ENCODE results near the gene LRRC25.
"Not testable (repeated sequence)": the region's sequence is repeated elsewhere in the genome, so short reads cannot be mapped to it uniquely, and the experiment has no call there.

LRRC25 gene

GRCh38 chr19:18380843-18381242 is 16.6 kb downstream of the LRRC25 start:
- DNase-seq (ENCODE audit: low read depth in 2 of 2), result no peak

DNA sequence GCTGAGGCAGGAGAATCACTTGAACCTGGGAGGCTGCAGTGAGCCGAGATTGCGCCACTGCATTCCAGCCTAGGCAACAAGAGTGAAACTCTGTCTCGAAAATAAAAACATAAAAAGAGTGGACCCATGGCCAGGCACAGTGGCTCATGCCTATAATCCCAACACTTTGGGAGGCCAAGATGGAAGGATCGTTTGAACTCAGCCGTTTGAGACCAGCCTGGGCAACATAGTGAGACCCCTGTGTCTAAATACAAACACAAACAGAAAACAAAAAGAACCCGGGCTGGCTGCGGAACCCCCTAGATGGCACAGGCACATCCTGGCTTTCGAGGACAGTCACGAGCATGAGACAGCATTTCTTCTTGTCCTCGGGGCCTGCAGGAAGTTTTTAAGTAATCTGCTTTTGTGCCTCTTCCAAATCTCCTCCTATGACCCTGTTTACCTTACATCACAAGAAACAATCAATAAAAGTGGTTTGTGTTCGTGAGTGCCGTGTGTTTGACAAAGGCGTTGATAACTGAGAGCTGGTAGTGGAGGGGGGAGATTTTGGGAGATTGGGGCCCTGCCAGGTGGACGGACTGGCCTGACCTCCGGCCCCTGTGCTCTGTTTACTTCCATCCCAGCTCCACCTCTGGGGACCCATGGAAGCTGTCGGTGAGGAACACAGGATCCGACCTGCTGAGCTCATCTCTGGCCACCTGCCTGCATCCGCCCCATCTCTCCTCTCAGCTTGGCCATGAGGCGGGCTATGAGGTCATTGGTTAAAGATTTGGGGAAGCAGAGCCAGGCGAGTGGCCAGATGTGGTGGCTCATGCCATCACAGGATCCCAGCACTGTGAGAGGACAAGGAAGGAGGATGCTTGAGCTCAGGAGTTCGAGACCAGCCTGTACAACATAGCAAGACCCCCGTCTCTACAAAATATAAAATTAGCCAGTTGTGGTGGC is 17.3 kb downstream of the LRRC25 start:
- no peak for DNase-seq (ENCODE audit: low read depth in 2 of 2)

- no peak for DNase-seq (ENCODE audit: low read depth in 2 of 2)
Measured at GRCh38 chr19:18377026-18377425, 20.4 kb downstream of the LRRC25 start.

GRCh38 chr19:18373892-18374629 is 23.4 kb downstream of the LRRC25 start:
- DNase-seq (ENCODE audit: low read depth in 2 of 2), result peak in 1 of 2 donors; percentile 44

GRCh38 chr19:18373407-18373891 is 24.0 kb downstream of the LRRC25 start:
- no peak for DNase-seq (ENCODE audit: low read depth in 2 of 2)

GRCh38 chr19:18368504-18369222 is 28.8 kb downstream of the LRRC25 start:
- no peak for DNase-seq (ENCODE audit: low read depth in 2 of 2)

GRCh38 chr19:18366021-18366435 is 31.4 kb downstream of the LRRC25 start:
- DNase-seq (ENCODE audit: low read depth in 2 of 2), result no peak

GRCh38 chr19:18364826-18365528 is 32.4 kb downstream of the LRRC25 start:
- DNase-seq (ENCODE audit: low read depth in 2 of 2), result no peak

DNA sequence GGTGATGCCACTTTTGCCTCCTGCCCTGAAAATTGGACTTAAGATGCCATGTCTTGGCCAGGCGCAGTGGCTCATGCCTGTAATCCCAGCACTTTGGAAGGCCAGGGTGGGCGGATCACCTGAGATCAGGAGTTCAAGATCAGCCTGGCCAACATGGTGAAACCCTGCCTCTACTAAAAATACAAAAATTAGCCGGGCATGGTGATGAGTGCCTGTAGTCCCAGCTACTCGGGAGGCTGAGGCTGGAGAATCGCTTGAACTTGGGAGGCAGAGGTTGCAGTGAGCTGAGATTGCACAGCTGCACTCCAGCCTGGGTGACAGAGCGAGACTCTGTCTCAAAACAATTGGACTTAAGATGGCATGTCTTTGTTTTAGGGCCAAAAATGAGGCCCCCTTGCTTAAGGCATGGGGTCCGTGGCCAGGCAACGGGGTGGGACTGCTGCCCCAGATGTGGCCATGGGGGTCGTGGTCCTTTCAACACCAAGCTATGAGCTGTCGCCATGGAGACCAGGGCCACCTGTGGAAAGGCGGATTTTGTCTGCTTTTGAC is 33.1 kb downstream of the LRRC25 start:
- DNase-seq (ENCODE audit: low read depth in 2 of 2), result not testable (repeated sequence)

- no peak for DNase-seq (ENCODE audit: low read depth in 2 of 2)
Measured at GRCh38 chr19:18363787-18364186, 33.6 kb downstream of the LRRC25 start.

DNA sequence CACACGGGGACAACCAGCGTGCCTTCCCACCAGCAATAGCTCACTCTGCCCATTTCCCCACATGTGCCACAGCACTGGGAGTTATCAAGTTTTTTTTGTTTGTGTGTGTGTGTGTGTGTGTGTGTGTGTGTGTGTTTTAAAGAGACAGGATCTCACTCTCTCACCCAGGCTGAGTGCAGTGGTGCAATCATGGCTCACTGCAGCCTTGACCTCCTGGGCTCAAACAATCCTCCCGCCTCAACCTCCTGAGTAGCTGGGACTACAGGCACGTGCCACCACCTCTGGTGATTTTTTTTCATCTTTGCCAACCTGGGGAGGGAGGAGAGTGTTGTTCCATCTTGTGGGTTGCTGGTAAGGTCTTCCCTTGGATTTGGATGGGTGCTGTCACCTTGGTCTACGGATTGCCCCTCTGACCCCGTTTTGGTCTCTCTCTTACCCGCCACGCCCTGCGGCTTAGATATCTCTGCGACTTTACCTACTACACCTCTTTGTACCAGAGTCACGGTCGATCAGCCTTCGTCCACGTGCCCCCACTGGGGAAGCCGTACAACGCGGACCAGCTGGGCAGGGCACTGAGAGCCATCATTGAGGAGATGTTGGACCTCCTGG is 34.4 kb downstream of the LRRC25 start:
- no peak for DNase-seq (ENCODE audit: low read depth in 2 of 2)

DNA sequence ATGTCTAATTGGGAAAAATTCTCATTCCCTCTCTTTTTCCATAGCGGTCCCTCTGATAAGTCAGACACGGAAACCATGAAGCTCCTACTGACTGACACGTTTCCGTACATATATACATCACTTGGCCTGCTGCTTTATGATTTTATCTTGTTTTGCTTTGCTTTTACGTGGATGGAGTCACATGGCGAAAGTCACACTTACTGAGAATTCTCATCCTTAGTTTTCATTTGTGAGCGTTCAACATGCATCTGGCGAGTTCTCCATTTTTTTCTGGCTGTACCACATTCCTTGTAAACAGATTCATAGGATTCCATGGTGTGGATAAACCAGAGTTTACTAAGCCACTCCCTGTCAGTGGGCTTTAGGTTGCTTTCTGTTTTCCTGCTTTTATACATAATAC is 35.8 kb downstream of the LRRC25 start:
- DNase-seq (ENCODE audit: low read depth in 2 of 2), result no peak

GRCh38 chr19:18357041-18357440 is 40.4 kb downstream of the LRRC25 start:
- no peak for DNase-seq (ENCODE audit: low read depth in 2 of 2)

DNA sequence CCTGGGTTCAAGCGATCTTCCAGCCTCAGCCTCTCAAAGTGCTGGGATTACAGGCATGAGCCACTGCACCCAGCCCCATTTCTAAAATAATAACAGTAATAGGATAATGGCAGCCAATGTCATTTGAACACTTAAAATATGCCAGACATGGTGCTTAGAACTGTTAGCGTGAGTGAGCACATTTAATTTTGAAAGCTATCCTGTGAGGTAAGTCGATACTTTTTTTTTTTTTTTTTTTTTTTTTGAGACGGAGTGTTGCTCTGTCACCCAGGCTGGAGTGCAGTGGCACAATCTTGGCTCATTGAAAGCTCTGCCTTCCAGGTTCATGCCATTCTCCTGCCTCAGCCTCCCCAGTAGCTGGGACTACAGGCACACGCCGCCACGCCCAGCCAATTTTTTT is 42.7 kb downstream of the LRRC25 start:
- not testable (repeated sequence) for DNase-seq (ENCODE audit: low read depth in 2 of 2)

GRCh38 chr19:18353378-18354005 is 43.9 kb downstream of the LRRC25 start:
- no peak for DNase-seq (ENCODE audit: low read depth in 2 of 2)

DNA sequence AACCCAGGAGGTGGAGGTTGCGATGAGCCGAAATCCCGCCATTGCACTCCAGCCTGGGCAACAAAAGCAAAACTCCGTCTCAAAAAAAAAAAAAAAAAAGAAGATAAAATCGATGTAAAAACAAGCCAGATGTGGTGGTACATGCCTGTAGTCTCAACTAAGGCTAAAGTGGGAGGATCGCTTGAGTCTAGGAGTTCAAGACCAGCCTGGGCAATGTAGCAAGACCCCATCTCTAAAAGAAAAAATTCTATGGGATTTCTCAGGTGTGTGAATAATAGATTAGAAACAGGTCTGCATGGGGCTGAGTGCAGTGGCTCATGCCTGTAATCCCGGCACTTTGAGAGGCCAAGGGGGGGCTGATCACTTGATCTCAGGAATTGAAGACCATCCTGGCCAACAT is 45.9 kb downstream of the LRRC25 start:
- DNase-seq (ENCODE audit: low read depth in 2 of 2), result no peak

GRCh38 chr19:18350490-18350889 is 46.9 kb downstream of the LRRC25 start:
- DNase-seq (ENCODE audit: low read depth in 2 of 2), result no peak

DNA sequence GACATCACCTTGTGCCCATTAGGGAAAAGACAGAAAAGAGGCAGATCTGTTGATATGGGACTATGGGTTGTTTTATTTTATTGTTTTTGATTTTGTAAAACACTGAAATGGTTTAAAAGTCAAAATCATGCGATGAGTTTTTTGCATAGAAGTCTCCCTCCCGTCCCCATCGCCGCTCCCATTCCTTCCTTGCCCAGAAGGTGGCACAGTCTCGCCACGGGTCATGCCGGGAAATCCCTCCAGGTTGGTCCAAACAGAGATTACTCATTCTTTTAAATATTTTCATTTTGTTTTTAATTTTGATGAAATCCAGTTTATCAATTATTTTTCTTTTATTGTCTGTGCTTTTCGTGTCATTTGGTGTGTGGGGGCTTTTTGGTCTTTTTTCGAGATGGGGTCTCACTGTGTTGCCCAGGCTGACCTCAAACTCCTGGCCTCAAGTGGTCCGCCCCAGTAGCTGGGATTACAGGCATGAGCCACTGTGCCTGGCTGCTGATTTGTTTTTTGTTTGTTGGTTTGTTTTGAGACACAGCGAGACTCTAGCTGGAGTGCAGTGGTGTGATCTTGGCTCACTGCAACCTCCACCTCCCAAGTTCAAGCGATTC is 47.8 kb downstream of the LRRC25 start:
- no peak for DNase-seq (ENCODE audit: low read depth in 2 of 2)

GRCh38 chr19:18348818-18349339 is 48.5 kb downstream of the LRRC25 start:
- not testable (repeated sequence) for DNase-seq (ENCODE audit: low read depth in 2 of 2)
